ENCODE results near the gene HGF. TPM values are rescaled to one million over a fixed set of nuclear protein-coding genes. Genes with fewer than 3 reads are reported as not detected.

HGF gene
- polyA plus RNA-seq, 1 of the 3 experiments (the other 2 are of a cell fraction): 1.5 TPM

- no peaks in the 10 kb centered on the region for H3K9me2 ChIP-seq
- H3K4me1 ChIP-seq (ENCODE audit: control insufficient read depth in 1 of 2, insufficient read depth in 2 of 2, low read depth in 1 of 2, low read length in 1 of 2): peaks cover 0 to 5% of the 10 kb centered on the region in 2 experiments; a peak in 2 of 4 replicates
- POLR2A ChIA-PET: no interaction called here
Observed at GRCh38 chr7:81714306-81714705, 55.5 kb downstream of the HGF start.

DNA sequence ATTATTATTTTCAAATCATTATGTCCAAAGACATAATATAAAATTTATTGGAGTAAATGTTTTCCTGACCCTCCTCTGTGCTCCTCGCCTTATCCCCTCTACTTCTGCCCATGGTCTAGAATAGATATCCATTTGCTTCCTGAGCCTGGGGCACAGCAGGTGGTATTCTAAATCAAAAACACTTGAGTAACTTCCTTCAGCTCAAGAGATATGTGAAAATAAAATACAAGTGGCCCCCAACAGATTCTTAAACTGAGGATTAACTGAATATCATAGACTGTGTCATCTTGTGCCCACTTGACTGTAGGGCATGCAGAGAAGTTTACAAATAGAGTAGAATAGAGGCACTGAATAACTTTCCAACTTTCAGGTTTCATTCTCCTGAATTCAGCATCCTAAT, 59.1 kb downstream of the HGF start:
- no peaks in the 10 kb centered on the region for H3K36me3 ChIP-seq (replicated peaks in 1 of 2; ENCODE audit: control insufficient read depth in 1 of 2, insufficient read depth in 2 of 2, low read length in 1 of 2)
- H3K79me2 ChIP-seq (ENCODE audit: insufficient read depth): no peaks in the 10 kb centered on the region
- 98% methylated on average over 1 of the region's 1 CpG for WGBS (ENCODE audit: low lambda C conversion rate)
- no peak for DNase-seq
- TF ChIP-seq, protein P1, sequence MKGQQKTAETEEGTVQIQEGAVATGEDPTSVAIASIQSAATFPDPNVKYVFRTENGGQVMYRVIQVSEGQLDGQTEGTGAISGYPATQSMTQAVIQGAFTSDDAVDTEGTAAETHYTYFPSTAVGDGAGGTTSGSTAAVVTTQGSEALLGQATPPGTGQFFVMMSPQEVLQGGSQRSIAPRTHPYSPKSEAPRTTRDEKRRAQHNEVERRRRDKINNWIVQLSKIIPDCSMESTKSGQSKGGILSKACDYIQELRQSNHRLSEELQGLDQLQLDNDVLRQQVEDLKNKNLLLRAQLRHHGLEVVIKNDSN (IDR thresholded peaks at IDR 0.05; ENCODE audit: borderline replicate concordance, low read depth): no peak
- TF ChIP-seq, protein P2, sequence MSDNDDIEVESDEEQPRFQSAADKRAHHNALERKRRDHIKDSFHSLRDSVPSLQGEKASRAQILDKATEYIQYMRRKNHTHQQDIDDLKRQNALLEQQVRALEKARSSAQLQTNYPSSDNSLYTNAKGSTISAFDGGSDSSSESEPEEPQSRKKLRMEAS (IDR thresholded peaks at IDR 0.05; ENCODE audit: low read depth): no peak
- no peak for TF ChIP-seq CHD2 (IDR thresholded peaks at IDR 0.05; ENCODE audit: low read length, partially characterized antibody)
- TF ChIP-seq, protein P3, sequence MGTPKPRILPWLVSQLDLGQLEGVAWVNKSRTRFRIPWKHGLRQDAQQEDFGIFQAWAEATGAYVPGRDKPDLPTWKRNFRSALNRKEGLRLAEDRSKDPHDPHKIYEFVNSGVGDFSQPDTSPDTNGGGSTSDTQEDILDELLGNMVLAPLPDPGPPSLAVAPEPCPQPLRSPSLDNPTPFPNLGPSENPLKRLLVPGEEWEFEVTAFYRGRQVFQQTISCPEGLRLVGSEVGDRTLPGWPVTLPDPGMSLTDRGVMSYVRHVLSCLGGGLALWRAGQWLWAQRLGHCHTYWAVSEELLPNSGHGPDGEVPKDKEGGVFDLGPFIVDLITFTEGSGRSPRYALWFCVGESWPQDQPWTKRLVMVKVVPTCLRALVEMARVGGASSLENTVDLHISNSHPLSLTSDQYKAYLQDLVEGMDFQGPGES (IDR thresholded peaks at IDR 0.05; ENCODE audit: low read depth, low read length): no peak
- H3K4me3 ChIP-seq (ENCODE audit: low read depth in 2 of 2, low read length in 1 of 2): no peak overlapping the region
- H3K4me2 ChIP-seq: no peak overlapping the region
- no peaks in the 10 kb centered on the region for H3K27me3 ChIP-seq (ENCODE audit: insufficient read depth)
- H3K9ac ChIP-seq: no peak overlapping the region
- ChIA-PET POLR2A (no interaction called here), CTCF (interaction anchor here (0.8 to 2.1 kb wide), 4 partner anchors 9 to 895 kb away, joined by 3 to 7 read pairs (median 4); no protein-coding TSS in a partner anchor)
- H3K9me2 ChIP-seq: no peaks in the 10 kb centered on the region
- no peak overlapping the region for H3K27ac ChIP-seq (ENCODE audit: low read depth in 2 of 2, low read length in 1 of 2)
- H3K4me1 ChIP-seq (ENCODE audit: control insufficient read depth in 1 of 2, insufficient read depth in 2 of 2, low read depth in 1 of 2, low read length in 1 of 2): peaks cover 0 to 1% of the 10 kb centered on the region in 2 experiments; a peak in 1 of 4 replicates
- H3K9me3 ChIP-seq: no peaks in the 10 kb centered on the region
- H4K20me1 ChIP-seq (ENCODE audit: insufficient read depth): no peaks in the 10 kb centered on the region
- no peak overlapping the region for H2AFZ ChIP-seq (ENCODE audit: low read depth)
- H3F3A ChIP-seq (replicated peaks; ENCODE audit: insufficient read depth): no peaks in the 10 kb centered on the region

More at GRCh38 chr7:81714306-81714705, 55.5 kb downstream of the HGF start:
- no peak overlapping the region for H2AFZ ChIP-seq (ENCODE audit: low read depth)
- CTCF ChIA-PET: interaction anchor here (1.6 to 3.8 kb wide), 4 partner anchors 13 to 303 kb away, joined by 4 to 28 read pairs (median 6); no protein-coding TSS in a partner anchor
- H3K27ac ChIP-seq (ENCODE audit: low read depth in 2 of 2, low read length in 1 of 2): no peak overlapping the region
- no peak for DNase-seq
- no peak overlapping the region for H3K4me2 ChIP-seq
- H3K9me3 ChIP-seq: no peaks in the 10 kb centered on the region
- H3F3A ChIP-seq (replicated peaks; ENCODE audit: insufficient read depth): no peaks in the 10 kb centered on the region
- no peaks in the 10 kb centered on the region for H3K36me3 ChIP-seq (replicated peaks in 1 of 2; ENCODE audit: control insufficient read depth in 1 of 2, insufficient read depth in 2 of 2, low read length in 1 of 2)
- no peak overlapping the region for H3K4me3 ChIP-seq (ENCODE audit: low read depth in 2 of 2, low read length in 1 of 2)
- H4K20me1 ChIP-seq (ENCODE audit: insufficient read depth): no peaks in the 10 kb centered on the region
- no peak overlapping the region for H3K9ac ChIP-seq
- H3K27me3 ChIP-seq (ENCODE audit: insufficient read depth): no peaks in the 10 kb centered on the region
- 95% methylated on average over 1 of the region's 1 CpG for WGBS (ENCODE audit: low lambda C conversion rate)
- TF ChIP-seq USF2 (IDR thresholded peaks at IDR 0.05; ENCODE audit: borderline replicate concordance, low read depth, low read length) (no peak), FOXJ3 (CRISPR knock-in tag; IDR thresholded peaks at IDR 0.05) (no peak)
- TF ChIP-seq, protein P4, sequence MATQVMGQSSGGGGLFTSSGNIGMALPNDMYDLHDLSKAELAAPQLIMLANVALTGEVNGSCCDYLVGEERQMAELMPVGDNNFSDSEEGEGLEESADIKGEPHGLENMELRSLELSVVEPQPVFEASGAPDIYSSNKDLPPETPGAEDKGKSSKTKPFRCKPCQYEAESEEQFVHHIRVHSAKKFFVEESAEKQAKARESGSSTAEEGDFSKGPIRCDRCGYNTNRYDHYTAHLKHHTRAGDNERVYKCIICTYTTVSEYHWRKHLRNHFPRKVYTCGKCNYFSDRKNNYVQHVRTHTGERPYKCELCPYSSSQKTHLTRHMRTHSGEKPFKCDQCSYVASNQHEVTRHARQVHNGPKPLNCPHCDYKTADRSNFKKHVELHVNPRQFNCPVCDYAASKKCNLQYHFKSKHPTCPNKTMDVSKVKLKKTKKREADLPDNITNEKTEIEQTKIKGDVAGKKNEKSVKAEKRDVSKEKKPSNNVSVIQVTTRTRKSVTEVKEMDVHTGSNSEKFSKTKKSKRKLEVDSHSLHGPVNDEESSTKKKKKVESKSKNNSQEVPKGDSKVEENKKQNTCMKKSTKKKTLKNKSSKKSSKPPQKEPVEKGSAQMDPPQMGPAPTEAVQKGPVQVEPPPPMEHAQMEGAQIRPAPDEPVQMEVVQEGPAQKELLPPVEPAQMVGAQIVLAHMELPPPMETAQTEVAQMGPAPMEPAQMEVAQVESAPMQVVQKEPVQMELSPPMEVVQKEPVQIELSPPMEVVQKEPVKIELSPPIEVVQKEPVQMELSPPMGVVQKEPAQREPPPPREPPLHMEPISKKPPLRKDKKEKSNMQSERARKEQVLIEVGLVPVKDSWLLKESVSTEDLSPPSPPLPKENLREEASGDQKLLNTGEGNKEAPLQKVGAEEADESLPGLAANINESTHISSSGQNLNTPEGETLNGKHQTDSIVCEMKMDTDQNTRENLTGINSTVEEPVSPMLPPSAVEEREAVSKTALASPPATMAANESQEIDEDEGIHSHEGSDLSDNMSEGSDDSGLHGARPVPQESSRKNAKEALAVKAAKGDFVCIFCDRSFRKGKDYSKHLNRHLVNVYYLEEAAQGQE (IDR thresholded peaks at IDR 0.05; ENCODE audit: low read depth, low read length): no peak
- no peaks in the 10 kb centered on the region for H3K79me2 ChIP-seq (ENCODE audit: insufficient read depth)

Data from SK-N-SH (cell line).